Measurements from ENCODE around the gene ACOT8.

DNA sequence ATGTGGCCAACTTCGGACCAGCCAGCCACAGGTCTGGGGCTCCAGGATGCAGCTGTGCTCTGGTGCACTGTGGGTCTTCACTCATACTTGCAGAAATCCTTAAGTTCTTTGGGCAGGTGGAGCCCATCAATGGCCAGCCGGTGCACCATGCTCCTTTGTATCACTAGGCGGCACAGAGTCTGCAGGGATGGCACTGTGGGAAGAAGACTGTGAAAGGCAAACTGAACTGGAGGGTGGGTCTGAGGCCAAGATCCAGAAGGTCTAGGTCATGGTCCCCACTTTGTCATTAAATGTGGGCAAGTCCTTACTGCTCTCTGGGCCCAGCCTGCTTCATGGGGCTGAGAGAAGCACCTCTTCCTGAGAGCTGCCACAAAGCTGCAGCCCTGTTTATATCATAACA is 31.5 kb upstream of the ACOT8 start:
- TF ChIP-seq CTCF (IDR thresholded peaks at IDR 0.05) (no peak), POLR2A (IDR thresholded peaks at IDR 0.05) (no peak)
